NCI-H460 (cell line): ENCODE measurements around the gene NRXN3. TPM values are rescaled to one million over a fixed set of nuclear protein-coding genes. Genes with fewer than 3 reads are reported as not detected.

ENCODE experiments used
- DNase-seq: peaks from one replicate; pipeline ENCODE4 v3.0.0-alpha.2; 2016; ENCODE audit warnings: low read depth; ENCODE audit errors: extremely low read depth
- polyA plus RNA-seq: library from polyadenylated mRNA; depleted of rRNA; stranded (reverse); fragments of >200 nt; gene quantifications from 2 replicates; pipeline ENCODE4 v1.2.3, GENCODE V29; 2014; cell fraction: nucleus; rRNA removed
- total RNA-seq: library from RNA; depleted of rRNA; stranded (reverse); fragments of >200 nt; shearing (Covaris generic); gene quantifications from 2 replicates; pipeline ENCODE4 v1.2.3, GENCODE V29; 2014; rRNA removed

NRXN3 gene
- 6.6 and 7.0 TPM in 2 replicates for total RNA-seq
- polyA plus RNA-seq = 2.0 and 3.8 TPM in 2 replicates

DNA sequence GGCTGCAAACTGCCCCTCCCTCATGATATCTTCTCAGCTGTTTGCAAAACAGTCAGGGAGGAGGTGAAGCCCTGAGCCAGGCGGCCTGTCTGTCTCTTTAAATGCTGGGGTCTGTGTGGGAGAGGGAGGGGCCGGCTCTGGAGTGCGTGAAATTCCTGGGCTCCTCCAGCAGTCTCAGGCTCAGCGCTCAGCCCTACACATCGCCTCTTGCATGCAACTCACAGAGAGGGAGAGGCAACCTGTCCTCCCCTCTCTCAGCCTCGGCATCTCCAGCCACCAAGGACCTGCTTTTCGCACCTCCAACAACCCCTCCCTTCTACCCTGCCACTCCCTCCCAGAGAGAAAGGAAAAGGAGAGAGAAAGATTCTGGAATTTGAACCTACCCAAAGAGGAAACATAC, at the start of gene NRXN3:
Gene NRXN3 (plus strand): TSS at position 171 of the 400 bp plus-strand sequence. CDS start 72,721 bp downstream, outside the sequence.
- no peak for DNase-seq

DNA sequence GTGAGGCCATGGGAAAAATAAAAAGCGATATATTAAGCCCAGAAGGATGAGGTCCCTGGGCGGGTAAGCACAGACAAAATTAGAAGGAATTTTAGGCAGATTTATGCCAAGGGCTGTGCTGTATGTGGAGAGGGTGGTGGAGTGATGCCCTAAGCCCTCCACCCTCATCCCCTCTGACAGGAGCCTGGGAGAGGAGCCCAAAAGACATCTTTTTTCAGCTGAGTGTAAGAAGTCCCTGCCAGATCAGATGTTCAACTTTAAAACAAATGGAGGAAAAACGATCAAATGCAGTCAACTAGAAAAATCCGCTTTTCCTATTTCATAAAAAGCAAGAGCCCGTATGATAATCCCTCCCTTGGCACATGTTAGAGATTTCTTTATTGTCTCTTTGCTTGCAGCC, 47.7 kb upstream of the NRXN3 start:
- DNase-seq = no peak

DNA sequence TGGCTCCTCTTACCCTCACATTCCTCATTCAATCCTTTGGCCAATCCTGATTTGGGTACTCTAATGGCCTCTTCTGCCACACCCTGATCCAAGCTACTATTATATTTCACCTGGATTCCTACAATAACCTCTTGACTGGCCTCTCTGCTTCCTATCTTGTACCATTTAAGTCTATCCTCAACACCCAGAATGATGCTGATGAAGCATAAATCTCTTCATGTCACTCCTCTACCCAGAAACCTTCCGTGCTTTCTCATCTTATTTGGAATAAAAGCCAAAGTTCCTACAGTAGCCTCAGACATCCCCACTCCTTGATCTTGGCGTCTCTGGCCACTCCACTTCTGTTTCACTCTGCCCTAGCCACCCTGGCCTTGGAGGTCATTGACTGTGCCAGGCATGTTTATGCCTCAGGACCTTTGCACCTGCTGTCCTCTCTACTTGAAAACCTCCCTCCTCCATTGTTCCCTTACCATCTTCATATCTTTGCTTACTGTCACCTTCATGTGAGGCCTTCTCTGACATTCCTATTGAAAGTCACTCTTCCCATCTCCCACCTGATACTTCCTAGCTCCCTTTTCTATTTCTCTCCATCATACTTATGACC, 46.4 kb upstream of the NRXN3 start:
- no peak for DNase-seq

DNA sequence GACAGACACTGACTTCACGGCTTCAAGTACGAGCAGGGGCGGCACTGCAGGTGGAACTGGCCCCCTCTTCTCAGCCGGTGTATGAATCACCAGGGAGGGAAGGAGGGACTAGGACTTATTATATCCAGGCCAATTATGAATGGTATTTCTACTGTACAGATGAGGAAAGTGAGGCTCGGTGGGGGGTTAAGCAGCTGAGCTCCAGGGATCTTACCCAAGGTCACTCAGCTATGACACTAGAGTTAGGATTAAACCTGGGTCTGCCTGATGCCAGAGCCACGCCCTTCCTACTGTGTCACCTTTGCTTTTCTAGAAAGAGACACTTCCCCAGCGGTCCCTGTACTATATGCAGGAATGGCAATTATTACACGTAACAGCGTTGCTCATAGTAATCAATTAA, 42.2 kb upstream of the NRXN3 start:
- no peak for DNase-seq

DNA sequence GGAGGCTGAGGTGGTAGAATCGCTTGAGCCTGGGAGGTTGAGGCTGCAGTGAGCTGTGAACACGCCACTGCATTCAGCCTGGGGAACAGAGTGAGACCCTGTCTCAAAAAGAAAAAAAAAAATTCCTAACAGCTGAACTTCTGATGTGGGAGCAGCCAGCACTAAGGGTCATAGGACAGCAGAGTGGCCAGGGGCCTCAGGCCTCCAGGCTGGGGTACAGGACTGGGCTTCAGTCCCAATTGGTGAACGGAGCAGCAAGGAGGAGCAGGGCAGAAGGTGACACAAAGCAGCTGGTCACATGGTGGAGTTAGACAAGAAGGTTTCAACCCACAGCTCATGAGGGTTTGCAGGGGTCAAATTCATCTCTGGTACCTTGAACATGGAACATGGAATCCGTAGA, 40.8 kb upstream of the NRXN3 start:
- DNase-seq = no peak

DNA sequence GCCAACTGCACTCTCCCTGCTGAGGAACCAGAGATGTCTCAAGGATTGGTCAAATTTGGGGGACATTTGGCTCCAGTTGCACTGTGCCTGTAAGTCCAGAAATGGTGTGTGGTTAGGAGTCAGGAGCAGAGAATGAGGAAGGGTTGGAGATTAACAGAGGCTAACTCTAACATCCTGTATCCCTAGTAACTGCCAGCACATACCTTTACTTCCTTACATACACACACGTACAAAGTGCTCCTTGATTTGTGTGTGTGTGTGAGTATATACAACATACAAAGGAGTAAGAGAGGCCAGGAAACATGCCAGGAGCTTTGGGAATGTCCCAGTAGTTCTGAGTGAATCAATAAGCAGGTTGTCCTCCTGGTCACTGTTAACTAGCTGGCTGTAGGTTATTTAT, 39.8 kb upstream of the NRXN3 start:
- DNase-seq = no peak

DNA sequence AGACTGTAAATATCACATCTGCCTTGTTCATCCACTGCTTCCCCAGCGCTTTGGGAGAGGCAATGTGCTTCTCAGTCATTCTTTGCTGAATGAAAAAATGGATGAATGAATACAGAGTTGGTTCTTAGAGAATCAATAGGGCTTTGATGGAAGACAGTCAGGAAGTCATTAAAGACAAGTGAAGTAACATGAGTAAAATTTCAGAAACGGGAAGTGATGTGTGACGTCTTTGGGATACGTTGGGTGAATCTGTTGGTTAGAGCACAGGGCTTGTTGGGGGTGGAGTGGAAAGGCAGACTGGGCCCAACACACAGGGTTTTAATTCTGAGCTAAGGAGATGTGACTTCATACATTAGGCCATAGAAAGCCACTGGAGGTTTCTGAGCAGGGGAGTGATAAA, 39.0 kb upstream of the NRXN3 start:
- no peak for DNase-seq

DNA sequence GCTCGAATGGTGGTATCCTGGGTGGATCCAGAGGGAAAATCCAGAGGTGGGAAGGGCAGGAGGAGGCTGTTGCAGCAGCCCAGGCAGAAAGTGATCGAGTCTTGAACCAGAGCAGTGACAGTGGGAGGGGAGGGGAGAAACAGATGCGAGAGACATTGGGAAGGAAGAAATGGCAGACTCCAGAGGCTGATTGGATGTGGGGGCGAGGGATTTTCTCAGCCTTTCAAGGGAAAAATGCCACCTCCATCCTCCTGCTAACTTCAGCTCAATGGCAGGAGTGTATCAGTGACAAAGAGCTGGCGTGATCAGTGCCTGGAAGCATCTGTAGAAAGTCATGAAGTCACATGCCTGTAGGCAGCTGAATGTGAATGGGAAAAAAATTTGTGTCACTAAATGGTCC, 38.6 kb upstream of the NRXN3 start:
- DNase-seq = no peak

DNA sequence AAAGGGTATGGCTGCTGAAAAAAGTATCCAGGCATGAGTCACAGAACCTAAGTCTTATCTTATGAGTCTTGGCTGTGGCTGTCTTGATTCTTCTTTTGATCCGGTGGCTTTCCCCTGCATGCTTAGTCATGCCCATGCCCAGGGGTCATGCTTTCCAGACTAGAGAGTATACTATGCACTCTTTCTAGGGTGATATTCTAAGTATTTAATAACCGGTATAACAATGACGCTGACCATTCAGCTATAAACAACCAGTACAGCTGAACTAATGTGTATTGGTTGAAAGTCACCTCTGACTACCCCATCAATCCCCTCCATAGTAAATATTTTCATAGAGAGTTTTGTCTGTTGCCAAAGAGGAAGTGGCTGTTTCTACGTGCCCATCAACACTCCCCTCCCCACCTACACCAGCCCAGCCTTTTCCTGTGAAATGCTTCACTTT, 34.7 kb upstream of the NRXN3 start:
- no peak for DNase-seq

DNA sequence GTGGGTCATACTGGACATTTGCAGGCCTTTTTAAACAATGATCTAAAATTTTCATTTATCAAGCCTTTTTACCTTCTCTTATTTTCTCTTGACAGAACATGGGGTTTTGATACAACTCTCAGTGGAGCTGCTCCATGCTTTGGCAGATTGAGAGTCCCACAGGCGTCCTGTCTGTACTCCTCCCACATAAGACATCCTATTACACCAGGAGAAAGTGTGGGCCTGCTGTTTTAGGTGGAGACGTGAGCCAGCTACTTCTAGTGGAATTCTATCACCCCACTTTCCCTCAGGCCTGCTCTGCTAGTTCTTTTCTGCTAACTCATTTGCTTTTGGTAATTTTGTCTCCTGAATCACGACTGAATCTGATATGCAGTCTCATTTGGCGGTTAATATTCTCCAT, 33.5 kb upstream of the NRXN3 start:
- DNase-seq = no peak

DNA sequence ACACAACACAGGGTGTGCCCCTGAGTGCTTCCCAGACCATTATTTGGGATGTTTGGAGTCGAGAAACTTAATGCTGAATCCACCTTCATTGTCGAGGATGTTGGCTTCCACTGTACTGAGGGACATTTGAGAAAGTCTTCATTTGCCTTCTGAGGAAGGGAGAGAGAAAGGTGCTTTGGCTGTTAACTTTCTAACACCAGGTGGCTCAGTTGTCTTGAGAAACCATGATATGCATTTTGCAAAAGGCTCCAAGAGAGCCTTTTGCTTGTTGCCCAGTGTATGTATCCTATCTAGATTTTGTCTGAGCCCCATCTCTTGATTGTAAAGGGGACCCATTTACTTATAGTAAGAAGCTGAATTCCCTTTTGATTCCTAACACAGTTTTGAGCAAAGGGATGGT, 28.6 kb upstream of the NRXN3 start:
- DNase-seq = no peak

DNA sequence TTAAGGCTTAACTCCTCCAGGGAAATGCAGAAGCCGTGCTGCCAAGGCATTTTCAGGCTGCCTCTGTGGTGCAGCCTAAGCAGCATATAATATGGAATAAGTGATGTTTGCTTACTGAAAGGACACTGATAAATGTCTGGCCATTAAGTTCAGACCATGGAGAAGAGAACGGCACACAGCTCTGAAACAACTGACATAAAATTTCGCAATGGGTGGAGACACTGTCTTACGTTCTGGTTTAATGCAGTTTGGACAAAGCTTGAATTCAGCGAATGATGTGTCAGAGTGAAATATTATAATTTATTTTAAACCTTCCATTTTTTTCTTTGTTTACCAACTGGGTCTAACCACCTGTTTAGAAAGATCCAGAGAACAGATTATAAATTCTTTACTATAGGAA, 27.2 kb upstream of the NRXN3 start:
- DNase-seq = no peak

DNA sequence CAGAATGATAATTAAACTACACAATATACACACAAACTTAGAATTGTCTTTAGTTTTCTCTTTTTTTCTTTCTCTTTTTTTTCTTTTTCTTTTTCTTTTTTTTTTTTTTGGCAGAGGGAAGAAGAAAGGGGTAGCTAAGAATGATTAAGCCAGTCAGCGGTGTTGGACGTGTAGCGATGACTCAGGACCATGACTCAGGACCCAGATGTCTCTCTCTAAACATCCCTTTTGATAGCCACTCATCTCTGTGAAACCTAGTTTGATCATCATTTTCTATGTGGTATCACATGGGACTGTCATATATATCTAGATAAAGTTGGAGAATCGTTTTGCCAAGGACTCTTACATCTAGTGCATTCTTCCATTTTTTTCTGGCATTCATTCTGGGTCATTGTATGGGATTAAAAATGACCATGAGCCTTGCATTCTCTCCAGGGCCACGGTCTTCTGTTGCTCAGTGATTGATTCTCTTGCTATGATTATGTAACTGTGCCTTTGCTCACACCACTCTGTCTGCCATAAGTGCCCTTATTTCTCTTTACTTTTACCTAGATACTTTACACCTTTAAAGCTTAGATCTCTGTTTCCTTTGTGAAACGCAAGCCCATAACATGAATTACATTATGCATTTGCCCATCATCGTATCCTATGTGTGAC, 26.6 kb upstream of the NRXN3 start:
- peak; percentile 15 for DNase-seq

DNA sequence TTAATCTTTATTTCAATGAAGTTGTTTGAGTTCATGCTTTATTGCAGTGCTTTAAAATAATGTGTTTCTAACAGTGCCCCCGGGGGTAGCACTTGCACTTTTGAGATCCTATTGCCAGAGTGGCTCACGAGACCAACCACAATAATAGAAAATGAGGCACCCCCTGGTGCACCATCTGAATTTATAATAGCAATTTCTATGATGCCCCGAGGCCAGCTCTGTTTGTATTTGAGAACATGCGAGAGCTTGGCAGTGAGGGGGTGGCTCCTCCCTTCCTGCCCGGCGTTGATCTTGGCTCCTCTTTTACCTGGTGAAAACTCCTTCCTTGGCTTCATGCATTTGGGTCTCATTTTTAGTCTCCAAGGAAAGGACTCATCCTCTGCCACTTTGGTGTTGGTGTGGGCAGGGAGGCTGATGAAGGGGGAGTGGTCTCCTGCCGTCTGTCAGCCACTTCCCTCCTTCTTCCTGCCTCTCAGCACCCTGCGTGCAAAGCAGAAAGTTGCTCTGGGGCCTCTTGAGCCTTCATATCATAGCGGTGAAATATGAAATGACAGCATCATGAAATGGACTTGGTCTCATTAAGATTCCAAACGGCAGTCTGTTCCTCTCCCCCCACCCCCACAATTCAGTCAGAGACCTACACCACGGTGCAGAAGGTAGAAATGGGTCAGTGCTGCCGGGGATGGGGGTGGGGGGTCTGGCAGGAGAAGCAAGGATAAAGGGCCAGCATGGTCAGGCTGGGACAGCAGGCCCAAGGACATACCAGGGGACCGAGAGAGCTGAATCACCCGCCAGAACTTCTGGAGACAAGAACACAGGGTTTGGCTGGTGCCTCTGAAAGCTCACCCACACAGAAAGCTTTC, 17.7 kb upstream of the NRXN3 start:
- no peak for DNase-seq

DNA sequence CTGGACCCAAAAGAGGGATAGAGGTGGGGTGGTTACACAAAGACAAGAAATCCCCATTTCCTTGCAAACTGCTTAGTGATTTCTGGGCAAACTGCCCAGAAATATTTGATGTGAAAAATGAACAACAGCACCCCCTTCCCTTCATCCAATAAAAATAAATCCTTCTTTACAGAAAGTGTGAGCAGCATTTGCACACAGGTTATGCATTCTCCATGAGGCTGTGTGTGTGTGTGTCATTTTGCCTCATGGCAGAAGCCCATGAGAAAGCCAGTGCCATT, 17.2 kb upstream of the NRXN3 start:
- DNase-seq = no peak

DNA sequence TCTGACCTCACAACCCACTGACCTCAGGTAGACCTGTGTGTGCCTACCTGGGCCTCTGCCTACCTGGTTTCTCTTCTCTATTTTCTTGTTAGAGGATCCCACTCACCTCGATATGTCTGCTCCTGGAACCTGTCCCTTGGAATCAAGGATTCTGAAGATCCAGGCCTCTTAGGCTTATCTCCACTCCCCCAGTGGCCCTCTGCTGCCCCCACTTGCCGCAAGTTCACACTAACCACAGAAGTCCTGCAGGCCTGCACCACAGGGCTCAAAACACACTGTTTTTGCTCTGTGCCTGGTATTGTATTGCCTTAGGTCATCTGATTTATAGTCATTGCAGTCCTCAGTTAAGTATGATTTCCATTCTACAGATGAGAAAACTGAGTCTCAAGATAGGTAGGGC, 15.3 kb upstream of the NRXN3 start:
- DNase-seq = no peak

DNA sequence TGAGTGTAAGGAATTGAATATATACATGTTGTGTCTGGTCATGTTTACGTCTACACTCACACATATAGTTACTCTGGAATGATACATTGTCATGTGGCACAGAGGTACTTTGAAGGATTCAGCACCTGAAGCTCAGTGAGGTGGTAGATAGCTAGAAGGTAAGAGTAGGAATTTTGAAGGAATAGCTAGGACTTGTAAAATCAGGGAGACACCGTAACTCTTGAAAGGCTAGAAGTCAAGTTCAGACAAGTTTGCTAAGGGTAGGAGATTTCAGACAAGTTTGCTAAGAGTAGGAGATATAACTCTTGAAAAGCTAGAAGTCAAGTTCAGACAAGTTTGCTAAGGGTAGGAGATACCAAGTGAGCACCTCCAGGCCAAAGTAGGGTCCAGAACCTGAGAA, 14.0 kb upstream of the NRXN3 start:
- no peak for DNase-seq

DNA sequence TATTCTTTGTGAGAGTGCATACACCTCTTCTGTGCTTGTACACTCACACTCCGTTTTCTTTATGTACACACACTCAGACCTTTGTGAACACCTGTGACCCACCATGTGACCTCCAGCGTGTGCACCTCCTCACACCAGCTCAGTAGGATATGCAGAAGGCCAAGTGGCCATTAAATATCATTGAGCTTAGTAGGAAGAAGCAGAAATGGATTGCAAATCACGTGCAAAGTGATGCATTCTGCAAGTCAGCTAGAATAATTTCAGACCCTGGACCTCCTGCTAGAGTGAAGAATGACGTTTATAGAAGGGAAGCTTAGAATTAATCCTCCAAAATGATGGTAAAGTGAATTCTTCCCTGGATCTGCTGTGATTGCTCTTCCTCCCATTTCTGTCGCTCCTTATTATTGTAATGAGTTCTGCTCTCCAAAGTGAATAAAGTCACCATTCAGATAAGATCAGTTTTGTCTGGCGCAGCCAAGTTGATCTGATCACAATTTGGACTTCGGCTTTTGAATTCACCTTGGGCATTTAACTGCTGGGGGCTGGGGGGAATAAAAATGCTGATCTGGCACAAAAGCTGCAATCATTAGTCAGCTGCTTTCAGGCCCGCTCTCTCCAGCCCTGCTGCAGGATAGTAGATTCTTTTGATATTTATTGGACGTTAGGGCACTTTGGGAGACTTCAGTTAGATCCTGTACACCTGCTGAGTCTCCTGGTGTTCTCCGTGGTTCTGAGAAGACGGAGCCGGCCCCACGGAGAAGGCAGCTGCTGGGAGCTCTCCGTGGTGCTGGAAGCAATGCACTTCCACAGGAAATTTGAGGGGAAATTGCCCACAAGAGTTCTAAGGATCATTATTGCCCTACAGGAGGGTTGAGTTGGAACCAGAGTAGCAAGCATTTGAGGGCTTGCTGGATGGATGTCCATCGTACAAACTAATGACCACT, 12.4 kb upstream of the NRXN3 start:
- DNase-seq = peak; percentile 19

DNA sequence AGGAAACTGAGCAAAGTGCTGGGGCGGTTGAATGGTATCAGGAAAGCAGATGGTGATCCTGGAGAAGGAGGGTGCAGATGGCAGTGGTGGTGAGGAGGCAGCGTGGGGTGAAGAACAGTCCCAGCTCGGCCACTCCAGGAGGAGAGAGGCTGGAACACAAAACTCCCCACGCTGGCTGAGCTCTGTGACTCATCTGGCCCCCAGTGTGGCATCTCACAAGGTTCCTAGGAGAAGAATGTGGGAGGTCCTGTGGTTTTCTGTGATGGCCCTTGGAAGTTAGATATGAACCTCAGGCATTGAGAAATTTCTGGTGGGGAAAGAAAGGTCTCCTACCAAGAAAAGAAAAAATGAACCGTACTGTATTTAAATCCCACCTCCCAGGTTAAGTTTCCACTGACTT, 8.0 kb upstream of the NRXN3 start:
- no peak for DNase-seq

DNA sequence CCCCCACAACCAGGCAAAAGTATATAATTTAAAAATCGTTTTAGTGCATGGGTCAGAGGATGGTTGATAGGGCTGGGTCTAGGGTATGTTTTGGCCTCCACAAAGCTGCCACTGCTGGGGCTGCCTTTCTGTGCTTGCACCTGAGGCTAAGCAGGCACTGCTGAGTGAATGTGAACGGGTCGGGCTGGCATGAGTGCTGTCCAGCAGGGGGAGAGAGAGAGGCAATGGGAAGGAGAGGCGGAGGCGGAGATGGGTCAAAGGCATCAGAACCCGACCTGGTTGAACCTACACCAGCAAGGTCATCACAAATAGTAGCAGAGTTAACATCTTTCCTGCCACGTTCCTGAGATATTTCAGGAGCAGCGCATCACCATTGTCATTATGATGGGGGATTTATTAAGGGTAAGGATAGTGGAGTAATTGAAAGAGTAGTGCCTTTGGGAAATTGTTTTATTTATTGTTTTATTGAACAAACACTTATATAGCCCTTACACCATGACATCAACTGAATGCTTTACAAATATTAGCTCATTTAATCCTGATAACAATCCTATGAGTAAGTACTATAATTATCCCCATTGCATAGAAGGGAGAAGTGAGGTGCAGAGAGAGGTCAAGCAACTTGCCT, 5.8 kb upstream of the NRXN3 start:
- DNase-seq = peak; percentile 19
